Amniotic stem cell (primary cell): ENCODE results near the gene B3GAT3.
"Not testable (repeated sequence)": the region's sequence is repeated elsewhere in the genome, so short reads cannot be mapped to it uniquely, and the experiment has no call there.

ENCODE experiments used
- DNase-seq: peaks from one replicate; lab custom pipeline; 2025; lab: John Stamatoyannopoulos, UW

Gene B3GAT3

GRCh38 chr11:62577046-62577714 lies 44.6 kb downstream of the B3GAT3 start:
- DNase-seq: no peak

GRCh38 chr11:62575837-62576236 lies 45.9 kb downstream of the B3GAT3 start:
- no peak for DNase-seq

- no peak for DNase-seq
Observed at GRCh38 chr11:62575156-62575555, 46.6 kb downstream of the B3GAT3 start.

- DNase-seq: no peak
Observed at GRCh38 chr11:62574363-62575071, 47.3 kb downstream of the B3GAT3 start.

- DNase-seq: peak; percentile 99
Observed at GRCh38 chr11:62573592-62574362, 48.0 kb downstream of the B3GAT3 start, which contains the start of gene EEF1G. Gene EEF1G (minus strand): TSS chr11:62573891. CDS start chr11:62573842, 49 bp downstream.

GRCh38 chr11:62573006-62573591 lies 48.7 kb downstream of the B3GAT3 start:
- no peak for DNase-seq

- DNase-seq: no peak
Observed at GRCh38 chr11:62572431-62572830, 49.4 kb downstream of the B3GAT3 start.

GRCh38 chr11:62571493-62571892 lies 50.3 kb downstream of the B3GAT3 start:
- not testable (repeated sequence) for DNase-seq

- DNase-seq: not testable (repeated sequence)
Observed at GRCh38 chr11:62570903-62571302, 50.9 kb downstream of the B3GAT3 start.

GRCh38 chr11:62569611-62570010 lies 52.2 kb downstream of the B3GAT3 start:
- DNase-seq: no peak

- no peak for DNase-seq
Observed at GRCh38 chr11:62567018-62567633, 54.7 kb downstream of the B3GAT3 start.

- no peak for DNase-seq
Observed at GRCh38 chr11:62566247-62566646, 55.5 kb downstream of the B3GAT3 start.
